Panc1 (cell line): ENCODE data around the gene CASP14.

ENCODE experiments used
- CTCF ChIP-seq: fragments of 450-650 bp; IDR thresholded peaks from 2 replicates; pipeline ENCODE4 v1.5.1; 2017; ENCODE audit warnings: mild to moderate bottlenecking
- POLR2AphosphoS5 ChIP-seq: IDR thresholded peaks from 2 replicates; pipeline ENCODE4 v1.6.1; 2012; ENCODE audit warnings: mild to moderate bottlenecking, low read depth, low read length, moderate library complexity
- REST ChIP-seq, 2 experiments: IDR thresholded peaks; 2 replicates each; pipeline ENCODE4 v1.6.1; 2011 to 2012; ENCODE audit warnings: low read depth in 2 of 2, control low read depth in 1 of 2, low read length in 1 of 2, mild to moderate bottlenecking in 1 of 2, moderate library complexity in 1 of 2; ENCODE audit not compliant: insufficient read depth in 1 of 2

- TF ChIP-seq POLR2AphosphoS5 (no peak), CTCF (no peak), REST (IDR thresholded peaks at IDR 0.05; ENCODE audit: insufficient read depth in 1 of 2, low read depth in 2 of 2, low read length in 1 of 2) (no peak)
Measured at GRCh38 chr19:15042826-15043225, 6.5 kb upstream of the CASP14 start.
